Endodermal cell (in vitro differentiated cells): ENCODE measurements around the gene ATP5MC2. TPM values are rescaled to one million over a fixed set of nuclear protein-coding genes. Genes with fewer than 3 reads are reported as not detected.
A peak's percentile ranks its signal among the peaks of the same experiment; 100 is the strongest.

Source experiments
- DNase-seq: peaks from one replicate; pipeline ENCODE4 v3.0.0-alpha.2; 2017
- H3K27ac ChIP-seq: 2 replicates; pipeline ENCODE4 v1.5.1; 2013; ENCODE audit warnings: mild to moderate bottlenecking, low read depth, low read length, moderate library complexity
- H3K27me3 ChIP-seq: 2 replicates; pipeline ENCODE4 v1.6.1; 2013; ENCODE audit warnings: mild to moderate bottlenecking, low read length, moderate library complexity; ENCODE audit not compliant: insufficient read depth, control insufficient read depth, poor library complexity, severe bottlenecking
- H3K36me3 ChIP-seq: 2 replicates; pipeline ENCODE4 v1.7.0; 2013; ENCODE audit warnings: mild to moderate bottlenecking, low read length, moderate library complexity; ENCODE audit not compliant: control insufficient read depth, insufficient read depth
- H3K4me1 ChIP-seq: one replicate; pipeline ENCODE4 v1.7.0; 2013; ENCODE audit warnings: low read length; ENCODE audit not compliant: control insufficient read depth, insufficient read depth
- H3K4me3 ChIP-seq: 2 replicates; pipeline ENCODE4 v1.5.1; 2013; ENCODE audit warnings: mild to moderate bottlenecking, low read length, moderate library complexity
- H3K9ac ChIP-seq: 2 replicates; pipeline ENCODE4 v1.6.1; 2013; ENCODE audit warnings: mild to moderate bottlenecking, low read length, moderate library complexity; ENCODE audit not compliant: poor library complexity, severe bottlenecking; ENCODE audit errors: extremely low read depth
- H3K9me3 ChIP-seq: 2 replicates; pipeline ENCODE4 v1.6.1; 2013; ENCODE audit warnings: mild to moderate bottlenecking, low read length, moderate library complexity; ENCODE audit not compliant: control insufficient read depth
- H3K27ac Mint-ChIP-seq: 2 replicates; pipeline ENCODE4 v1.8.0; 2020; ENCODE audit warnings: mixed read lengths
- H3K27me3 Mint-ChIP-seq: 2 replicates; pipeline ENCODE4 v1.8.0; 2021; ENCODE audit warnings: mild to moderate bottlenecking, mixed read lengths; ENCODE audit not compliant: insufficient read depth
- H3K36me3 Mint-ChIP-seq: 2 replicates; pipeline ENCODE4 v1.8.0; 2020; ENCODE audit warnings: low read depth, mixed read lengths
- H3K4me1 Mint-ChIP-seq: 2 replicates; pipeline ENCODE4 v1.8.0; 2020; ENCODE audit warnings: mixed read lengths
- H3K4me3 Mint-ChIP-seq: 2 replicates; pipeline ENCODE4 v1.8.0; 2020; ENCODE audit warnings: mild to moderate bottlenecking, moderate library complexity, mixed read lengths
- H3K9me3 Mint-ChIP-seq: 2 replicates; pipeline ENCODE4 v1.8.0; 2020; ENCODE audit warnings: mild to moderate bottlenecking, mixed read lengths
- WGBS, 2 experiments: methylation state at CpG; one replicate each; pipeline versions ENCODE4 v1.1.5 to v1.1.7; 2013; ENCODE audit warnings: missing lambda C conversion rate in 2 of 2, mixed read lengths in 1 of 2; ENCODE audit not compliant: insufficient coverage in 1 of 2, insufficient read length in 1 of 2; 5-methylcytosine and 5-hydroxymethylcytosine counted together
- total RNA-seq, 2 donors: library from RNA; stranded (reverse); fragmentation: NEBNext Ultra II Directional in 1 of 2; extraction: Animal tissue kit (Norgen Biotek cat#: 25700) in 1 of 2; gene quantifications; 2 replicates in 1 of 2; 3 replicates in 1 of 2; pipeline ENCODE4 v1.2.1, GENCODE V29; 2021
- TF ChIP-seq, protein P1 (sequence below): fragments of 200-600 bp; sonication (generic); conservative IDR thresholded peaks from 2 replicates; pipeline ENCODE4 v1.5.0; 2021; ENCODE audit warnings: antibody characterized with exemption, mild to moderate bottlenecking

ATP5MC2 gene
- total RNA-seq, 2 donors from 2014 or later, result 299 to 307 TPM

DNA sequence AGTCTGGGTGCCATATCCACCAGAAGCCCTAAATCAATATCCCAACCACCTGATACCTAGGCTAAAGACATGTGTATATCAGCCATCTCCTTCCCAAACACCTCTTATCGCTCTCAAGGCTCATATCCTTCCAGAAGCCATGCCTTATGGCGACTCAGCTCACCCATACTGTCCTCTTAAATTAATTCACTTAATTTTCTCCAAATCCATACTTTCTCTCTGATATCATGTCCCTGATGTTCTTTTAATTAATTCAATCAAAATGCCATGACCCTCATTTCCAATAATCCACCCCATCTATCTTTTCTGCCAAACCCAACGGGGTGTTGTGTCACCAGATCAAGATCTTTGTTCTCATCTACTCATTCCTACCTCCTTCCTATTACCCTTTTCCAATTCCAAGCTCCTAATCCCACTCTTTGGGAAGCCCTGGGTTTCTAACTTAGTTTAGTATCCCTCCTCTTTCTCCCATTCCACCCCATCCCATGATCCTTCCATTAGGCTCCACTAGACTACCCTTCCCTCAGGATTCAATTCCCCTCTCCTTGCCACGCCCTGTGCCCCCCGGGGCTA is 50.4 kb downstream of the ATP5MC2 start:
- peaks cover 23% of the 10 kb centered on the region for H3K4me1 Mint-ChIP-seq
- peak overlapping the region; percentile 72 for H3K4me3 Mint-ChIP-seq
- DNase-seq, result no peak
- no peaks in the 10 kb centered on the region for H3K27me3 ChIP-seq
- peaks cover 4% of the 10 kb centered on the region for H3K36me3 ChIP-seq
- H3K9me3 ChIP-seq, result no peaks in the 10 kb centered on the region
- H3K9ac ChIP-seq, result peak overlapping the region; percentile 53
- peak overlapping the region; percentile 93 for H3K4me3 ChIP-seq
- TF ChIP-seq, protein P1, sequence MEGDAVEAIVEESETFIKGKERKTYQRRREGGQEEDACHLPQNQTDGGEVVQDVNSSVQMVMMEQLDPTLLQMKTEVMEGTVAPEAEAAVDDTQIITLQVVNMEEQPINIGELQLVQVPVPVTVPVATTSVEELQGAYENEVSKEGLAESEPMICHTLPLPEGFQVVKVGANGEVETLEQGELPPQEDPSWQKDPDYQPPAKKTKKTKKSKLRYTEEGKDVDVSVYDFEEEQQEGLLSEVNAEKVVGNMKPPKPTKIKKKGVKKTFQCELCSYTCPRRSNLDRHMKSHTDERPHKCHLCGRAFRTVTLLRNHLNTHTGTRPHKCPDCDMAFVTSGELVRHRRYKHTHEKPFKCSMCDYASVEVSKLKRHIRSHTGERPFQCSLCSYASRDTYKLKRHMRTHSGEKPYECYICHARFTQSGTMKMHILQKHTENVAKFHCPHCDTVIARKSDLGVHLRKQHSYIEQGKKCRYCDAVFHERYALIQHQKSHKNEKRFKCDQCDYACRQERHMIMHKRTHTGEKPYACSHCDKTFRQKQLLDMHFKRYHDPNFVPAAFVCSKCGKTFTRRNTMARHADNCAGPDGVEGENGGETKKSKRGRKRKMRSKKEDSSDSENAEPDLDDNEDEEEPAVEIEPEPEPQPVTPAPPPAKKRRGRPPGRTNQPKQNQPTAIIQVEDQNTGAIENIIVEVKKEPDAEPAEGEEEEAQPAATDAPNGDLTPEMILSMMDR, result no peak
- H3K36me3 Mint-ChIP-seq, result peaks cover 2% of the 10 kb centered on the region
- no peaks in the 10 kb centered on the region for H3K9me3 Mint-ChIP-seq
- peak overlapping the region; percentile 99 for H3K27ac Mint-ChIP-seq
- no peak overlapping the region for H3K27ac ChIP-seq
- peaks cover 6% of the 10 kb centered on the region for H3K4me1 ChIP-seq
- 32 to 40% methylated on average over 4 to 5 of the region's 5 CpGs for WGBS, 2 experiments
- H3K27me3 Mint-ChIP-seq, result no peaks in the 10 kb centered on the region

DNA sequence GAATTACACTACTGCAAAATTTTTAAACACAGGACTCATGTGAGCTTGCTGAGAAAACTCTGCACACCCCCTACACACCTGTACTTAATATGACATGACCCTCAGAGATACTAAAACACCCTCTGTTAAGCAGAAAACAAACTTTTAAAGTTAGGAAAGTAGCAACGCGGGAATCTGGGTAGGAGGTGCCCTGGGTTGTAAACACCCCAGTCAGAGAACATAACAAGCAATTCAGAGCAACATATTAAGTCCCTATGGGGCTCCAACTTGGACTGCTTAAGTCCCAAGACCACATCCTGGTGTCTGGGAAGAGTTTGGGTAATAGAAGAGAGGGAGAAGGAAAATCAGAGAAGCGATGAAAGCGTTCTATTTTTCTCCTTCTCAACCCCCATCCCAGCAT is 50.9 kb downstream of the ATP5MC2 start:
- H3K4me1 Mint-ChIP-seq, result peaks cover 23% of the 10 kb centered on the region
- DNase-seq, result no peak
- H3K27me3 ChIP-seq, result no peaks in the 10 kb centered on the region
- H3K9ac ChIP-seq, result peak overlapping the region; percentile 53
- peak overlapping the region; percentile 72 for H3K4me3 Mint-ChIP-seq
- H3K27ac ChIP-seq, result no peak overlapping the region
- H3K4me3 ChIP-seq, result peak overlapping the region; percentile 93
- H3K36me3 Mint-ChIP-seq, result peaks cover 2% of the 10 kb centered on the region
- no peaks in the 10 kb centered on the region for H3K27me3 Mint-ChIP-seq
- H3K27ac Mint-ChIP-seq, result no peak overlapping the region
- H3K4me1 ChIP-seq, result peaks cover 6% of the 10 kb centered on the region
- 40 to 75% methylated on average over 2 to 4 of the region's 4 CpGs for WGBS, 2 experiments
- TF ChIP-seq, protein P1, result no peak
- no peaks in the 10 kb centered on the region for H3K9me3 ChIP-seq
- H3K36me3 ChIP-seq, result peaks cover 4% of the 10 kb centered on the region
- no peaks in the 10 kb centered on the region for H3K9me3 Mint-ChIP-seq

DNA sequence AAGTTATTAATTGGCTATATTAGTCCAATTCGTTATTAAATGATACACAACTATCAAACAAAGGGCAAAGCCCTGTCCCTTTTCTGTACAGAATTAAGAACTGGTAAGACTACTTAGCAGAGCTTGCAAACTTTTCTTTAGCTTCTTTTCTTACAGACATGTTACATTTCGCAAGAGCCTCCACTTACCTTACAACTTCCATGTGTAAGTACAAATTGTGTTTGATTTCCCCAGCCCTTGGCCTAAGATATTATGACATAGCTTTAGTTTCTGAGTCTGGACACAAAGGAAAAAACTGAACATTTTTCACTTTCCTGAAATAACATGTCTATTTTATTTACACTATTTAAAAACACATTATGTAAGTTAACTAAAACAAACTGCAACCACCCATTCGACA is 51.4 kb downstream of the ATP5MC2 start:
- Histone ChIP-seq H3K9me3 (no peaks in the 10 kb centered on the region), H3K36me3 (peaks cover 4% of the 10 kb centered on the region), H3K4me1 (peaks cover 6% of the 10 kb centered on the region), H3K9ac (no peak overlapping the region), H3K4me3 (peak overlapping the region; percentile 93), H3K27me3 (no peaks in the 10 kb centered on the region), H3K27ac (no peak overlapping the region)
- WGBS, 2 experiments, result 93 to 94% methylated on average over 2 to 3 of the region's 3 CpGs
- Mint-ChIP-seq H3K27me3 (no peaks in the 10 kb centered on the region), H3K4me1 (peaks cover 23% of the 10 kb centered on the region), H3K27ac (no peak overlapping the region), H3K4me3 (peak overlapping the region; percentile 72), H3K36me3 (peaks cover 4% of the 10 kb centered on the region), H3K9me3 (no peaks in the 10 kb centered on the region)
- TF ChIP-seq, protein P1, result no peak
- DNase-seq, result no peak
